ENCODE results near the gene ELL2.

GRCh38 chr5:95876782-95877181, 84.9 kb downstream of the ELL2 start:
- no peak for TF ChIP-seq ZC3H10 (CRISPR knock-in tag; IDR thresholded peaks at IDR 0.05)
- TF ChIP-seq TCF4 (CRISPR knock-in tag; IDR thresholded peaks at IDR 0.05; ENCODE audit: borderline replicate concordance) = no peak
- TF ChIP-seq BACH2 (CRISPR knock-in tag; IDR thresholded peaks at IDR 0.05; ENCODE audit: borderline replicate concordance) = no peak
- no peak for TF ChIP-seq ARNTL (CRISPR knock-in tag; IDR thresholded peaks at IDR 0.05; ENCODE audit: borderline replicate concordance, low read depth)
- TF ChIP-seq ISL1 (CRISPR knock-in tag; IDR thresholded peaks at IDR 0.05) = no peak
- no peak for TF ChIP-seq SNAI2 (CRISPR knock-in tag; IDR thresholded peaks at IDR 0.05)
- no peak for TF ChIP-seq CSDC2 (CRISPR knock-in tag; IDR thresholded peaks at IDR 0.05)
- TF ChIP-seq TOX (CRISPR knock-in tag; IDR thresholded peaks at IDR 0.05; ENCODE audit: borderline replicate concordance) = no peak
